NCI-H748 treated with DMSO at 0.1 percent for 48 hours (cell line): ENCODE results near the gene RBM42.
"Not testable (repeated sequence)": the region's sequence is repeated elsewhere in the genome, so short reads cannot be mapped to it uniquely, and the experiment has no call there.

ENCODE experiments used
- DNase-seq: peaks from one replicate; lab custom pipeline; 2025; lab: John Stamatoyannopoulos, UW

Gene RBM42

GRCh38 chr19:35650581-35650980 lies 21.7 kb downstream of the RBM42 start:
- no peak for DNase-seq

GRCh38 chr19:35654828-35655227 lies 26.0 kb downstream of the RBM42 start:
- DNase-seq = not testable (repeated sequence)

GRCh38 chr19:35655600-35655999 lies 26.8 kb downstream of the RBM42 start:
- DNase-seq = no peak

GRCh38 chr19:35656700-35657099 lies 27.9 kb downstream of the RBM42 start:
- no peak for DNase-seq

GRCh38 chr19:35657904-35658700 lies 29.3 kb downstream of the RBM42 start:
- no peak for DNase-seq

- DNase-seq = no peak
Observed at GRCh38 chr19:35661995-35662340, 33.1 kb downstream of the RBM42 start.

- no peak for DNase-seq
Observed at GRCh38 chr19:35663981-35664380, 35.1 kb downstream of the RBM42 start.

GRCh38 chr19:35665157-35665556 lies 36.3 kb downstream of the RBM42 start:
- DNase-seq = no peak

GRCh38 chr19:35665604-35666003 lies 36.8 kb downstream of the RBM42 start:
- DNase-seq = no peak

- no peak for DNase-seq
Observed at GRCh38 chr19:35666251-35666913, 37.5 kb downstream of the RBM42 start, which contains the start of gene UPK1A. Gene UPK1A, plus strand, starts transcription at chr19:35666517. Its CDS starts 296 bp downstream, at chr19:35666813.

GRCh38 chr19:35669566-35669965 lies 40.7 kb downstream of the RBM42 start:
- DNase-seq = no peak

GRCh38 chr19:35669974-35670373 lies 41.1 kb downstream of the RBM42 start:
- no peak for DNase-seq

- DNase-seq = no peak
Observed at GRCh38 chr19:35670686-35671085, 41.9 kb downstream of the RBM42 start.

- DNase-seq = no peak
Observed at GRCh38 chr19:35671818-35672217, 43.0 kb downstream of the RBM42 start.

- DNase-seq = peak; percentile 53
Observed at GRCh38 chr19:35673121-35673804, 44.4 kb downstream of the RBM42 start.

GRCh38 chr19:35675589-35676140 lies 46.8 kb downstream of the RBM42 start:
- DNase-seq = no peak
